Endodermal cell (in vitro differentiated cells): Measurements from ENCODE around the gene NLRP3. TPM values are rescaled to one million over a fixed set of nuclear protein-coding genes. Genes with fewer than 3 reads are reported as not detected.
A peak's percentile ranks its signal among the peaks of the same experiment; 100 is the strongest.

ENCODE experiments used
- DNase-seq: peaks from one replicate; pipeline ENCODE4 v3.0.0-alpha.2; 2017
- H3K27ac ChIP-seq: 2 replicates; pipeline ENCODE4 v1.5.1; 2013; ENCODE audit warnings: mild to moderate bottlenecking, low read depth, low read length, moderate library complexity
- H3K27me3 ChIP-seq: 2 replicates; pipeline ENCODE4 v1.6.1; 2013; ENCODE audit warnings: mild to moderate bottlenecking, low read length, moderate library complexity; ENCODE audit not compliant: insufficient read depth, control insufficient read depth, poor library complexity, severe bottlenecking
- H3K36me3 ChIP-seq: 2 replicates; pipeline ENCODE4 v1.7.0; 2013; ENCODE audit warnings: mild to moderate bottlenecking, low read length, moderate library complexity; ENCODE audit not compliant: control insufficient read depth, insufficient read depth
- H3K4me1 ChIP-seq: one replicate; pipeline ENCODE4 v1.7.0; 2013; ENCODE audit warnings: low read length; ENCODE audit not compliant: control insufficient read depth, insufficient read depth
- H3K4me3 ChIP-seq: 2 replicates; pipeline ENCODE4 v1.5.1; 2013; ENCODE audit warnings: mild to moderate bottlenecking, low read length, moderate library complexity
- H3K9ac ChIP-seq: 2 replicates; pipeline ENCODE4 v1.6.1; 2013; ENCODE audit warnings: mild to moderate bottlenecking, low read length, moderate library complexity; ENCODE audit not compliant: poor library complexity, severe bottlenecking; ENCODE audit errors: extremely low read depth
- H3K9me3 ChIP-seq: 2 replicates; pipeline ENCODE4 v1.6.1; 2013; ENCODE audit warnings: mild to moderate bottlenecking, low read length, moderate library complexity; ENCODE audit not compliant: control insufficient read depth
- H3K27ac Mint-ChIP-seq: 2 replicates; pipeline ENCODE4 v1.8.0; 2020; ENCODE audit warnings: mixed read lengths
- H3K27me3 Mint-ChIP-seq: 2 replicates; pipeline ENCODE4 v1.8.0; 2021; ENCODE audit warnings: mild to moderate bottlenecking, mixed read lengths; ENCODE audit not compliant: insufficient read depth
- H3K36me3 Mint-ChIP-seq: 2 replicates; pipeline ENCODE4 v1.8.0; 2020; ENCODE audit warnings: low read depth, mixed read lengths
- H3K4me1 Mint-ChIP-seq: 2 replicates; pipeline ENCODE4 v1.8.0; 2020; ENCODE audit warnings: mixed read lengths
- H3K4me3 Mint-ChIP-seq: 2 replicates; pipeline ENCODE4 v1.8.0; 2020; ENCODE audit warnings: mild to moderate bottlenecking, moderate library complexity, mixed read lengths
- H3K9me3 Mint-ChIP-seq: 2 replicates; pipeline ENCODE4 v1.8.0; 2020; ENCODE audit warnings: mild to moderate bottlenecking, mixed read lengths
- WGBS, 2 experiments: methylation state at CpG; one replicate each; pipeline versions ENCODE4 v1.1.5 to v1.1.7; 2013; ENCODE audit warnings: missing lambda C conversion rate in 2 of 2, mixed read lengths in 1 of 2; ENCODE audit not compliant: insufficient coverage in 1 of 2, insufficient read length in 1 of 2; 5-methylcytosine and 5-hydroxymethylcytosine counted together
- total RNA-seq, 2 donors: library from RNA; stranded (reverse); fragmentation: NEBNext Ultra II Directional in 1 of 2; extraction: Animal tissue kit (Norgen Biotek cat#: 25700) in 1 of 2; gene quantifications; 2 replicates in 1 of 2; 3 replicates in 1 of 2; pipeline ENCODE4 v1.2.1, GENCODE V29; 2021
- TF ChIP-seq, protein P1 (sequence below): fragments of 200-600 bp; sonication (generic); conservative IDR thresholded peaks from 2 replicates; pipeline ENCODE4 v1.5.0; 2021; ENCODE audit warnings: antibody characterized with exemption, mild to moderate bottlenecking

NLRP3 gene
- total RNA-seq, 2 donors from 2014 or later, result 0.09 TPM; not detected in 1

DNA sequence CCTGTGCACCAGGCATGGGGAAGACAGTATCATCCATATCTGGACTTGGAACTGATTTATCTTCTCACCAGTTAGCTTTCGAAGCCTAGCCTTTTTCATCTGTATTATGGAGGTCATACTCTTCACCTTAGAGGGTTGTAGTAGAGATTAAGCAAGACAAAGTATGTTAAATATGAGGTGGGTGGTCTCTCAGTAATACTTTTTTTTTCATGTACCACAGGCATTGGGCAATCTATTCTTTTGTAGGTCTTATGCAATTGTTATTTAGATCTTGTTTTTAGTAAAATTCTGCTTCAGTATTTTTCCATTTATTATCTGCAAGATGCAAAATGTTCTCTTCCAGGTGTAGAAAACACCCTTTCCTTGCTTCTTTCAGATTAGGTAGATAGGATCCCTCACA is 77.1 kb downstream of the NLRP3 start:
- H3K36me3 Mint-ChIP-seq, result no peaks in the 10 kb centered on the region
- H3K4me3 Mint-ChIP-seq, result no peak overlapping the region
- H3K9me3 Mint-ChIP-seq, result no peaks in the 10 kb centered on the region
- Histone ChIP-seq H3K9ac (no peak overlapping the region), H3K27me3 (no peaks in the 10 kb centered on the region), H3K4me1 (peaks cover 7% of the 10 kb centered on the region), H3K27ac (no peak overlapping the region), H3K9me3 (no peaks in the 10 kb centered on the region), H3K4me3 (no peak overlapping the region), H3K36me3 (no peaks in the 10 kb centered on the region)
- H3K4me1 Mint-ChIP-seq, result peaks cover 17% of the 10 kb centered on the region
- no peak for DNase-seq
- TF ChIP-seq, protein P1, sequence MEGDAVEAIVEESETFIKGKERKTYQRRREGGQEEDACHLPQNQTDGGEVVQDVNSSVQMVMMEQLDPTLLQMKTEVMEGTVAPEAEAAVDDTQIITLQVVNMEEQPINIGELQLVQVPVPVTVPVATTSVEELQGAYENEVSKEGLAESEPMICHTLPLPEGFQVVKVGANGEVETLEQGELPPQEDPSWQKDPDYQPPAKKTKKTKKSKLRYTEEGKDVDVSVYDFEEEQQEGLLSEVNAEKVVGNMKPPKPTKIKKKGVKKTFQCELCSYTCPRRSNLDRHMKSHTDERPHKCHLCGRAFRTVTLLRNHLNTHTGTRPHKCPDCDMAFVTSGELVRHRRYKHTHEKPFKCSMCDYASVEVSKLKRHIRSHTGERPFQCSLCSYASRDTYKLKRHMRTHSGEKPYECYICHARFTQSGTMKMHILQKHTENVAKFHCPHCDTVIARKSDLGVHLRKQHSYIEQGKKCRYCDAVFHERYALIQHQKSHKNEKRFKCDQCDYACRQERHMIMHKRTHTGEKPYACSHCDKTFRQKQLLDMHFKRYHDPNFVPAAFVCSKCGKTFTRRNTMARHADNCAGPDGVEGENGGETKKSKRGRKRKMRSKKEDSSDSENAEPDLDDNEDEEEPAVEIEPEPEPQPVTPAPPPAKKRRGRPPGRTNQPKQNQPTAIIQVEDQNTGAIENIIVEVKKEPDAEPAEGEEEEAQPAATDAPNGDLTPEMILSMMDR, result no peak
- WGBS, 2 experiments, result 92% methylated on average over 1 of the region's 1 CpG; no CpG with 5 or more reads in 1 of the 2 experiments
- no peak overlapping the region for H3K27ac Mint-ChIP-seq
- no peaks in the 10 kb centered on the region for H3K27me3 Mint-ChIP-seq

GRCh38 chr1:247494767-247495166 is 78.8 kb downstream of the NLRP3 start:
- H3K4me3 ChIP-seq, result no peak overlapping the region
- no peak overlapping the region for H3K9ac ChIP-seq
- no peak for DNase-seq
- TF ChIP-seq, protein P1, result no peak
- H3K9me3 Mint-ChIP-seq, result no peaks in the 10 kb centered on the region
- no peak overlapping the region for H3K4me3 Mint-ChIP-seq
- H3K27me3 ChIP-seq, result no peaks in the 10 kb centered on the region
- no peaks in the 10 kb centered on the region for H3K36me3 ChIP-seq
- 86 to 87% methylated on average over 2 of the region's 2 CpGs for WGBS, 2 experiments
- H3K36me3 Mint-ChIP-seq, result no peaks in the 10 kb centered on the region
- H3K27ac ChIP-seq, result no peak overlapping the region
- no peaks in the 10 kb centered on the region for H3K27me3 Mint-ChIP-seq
- no peak overlapping the region for H3K27ac Mint-ChIP-seq
- H3K4me1 ChIP-seq, result peaks cover 7% of the 10 kb centered on the region
- peaks cover 28% of the 10 kb centered on the region for H3K4me1 Mint-ChIP-seq
- no peaks in the 10 kb centered on the region for H3K9me3 ChIP-seq

- Histone ChIP-seq H3K27me3 (no peaks in the 10 kb centered on the region), H3K9ac (no peak overlapping the region), H3K27ac (no peak overlapping the region), H3K36me3 (no peaks in the 10 kb centered on the region), H3K9me3 (no peaks in the 10 kb centered on the region), H3K4me3 (peak overlapping the region; percentile 32), H3K4me1 (peaks cover 7% of the 10 kb centered on the region)
- 83 to 89% methylated on average over 1 to 10 of the region's 10 CpGs for WGBS, 2 experiments
- DNase-seq, result no peak
- Mint-ChIP-seq H3K27ac (no peak overlapping the region), H3K9me3 (no peaks in the 10 kb centered on the region), H3K4me1 (peaks cover 29% of the 10 kb centered on the region), H3K4me3 (no peak overlapping the region), H3K27me3 (no peaks in the 10 kb centered on the region), H3K36me3 (no peaks in the 10 kb centered on the region)
- TF ChIP-seq, protein P1, result no peak
These were observed 80.8 kb downstream of the NLRP3 start for GRCh38 chr1:247496581-247497285.

Other genes starting within 250 kb of the NLRP3 start
- 100 to 1,000 TPM in 1 of 2 donors, 10 to 100 TPM in 1; 93.3 to 101 TPM for gene ZNF124, start 244.2 kb upstream of the NLRP3 start, total RNA-seq
- gene VN1R5, start 160.1 kb upstream of the NLRP3 start, total RNA-seq, result not detected
- 10 to 100 TPM; 63.5 to 65.6 TPM for gene ZNF496, start 84.3 kb upstream of the NLRP3 start, total RNA-seq
- not detected for gene OR2B11, start 41.9 kb downstream of the NLRP3 start, total RNA-seq
- not detected for gene OR2C3, start 120.3 kb downstream of the NLRP3 start, total RNA-seq
- gene GCSAML, start 133.0 kb downstream of the NLRP3 start, total RNA-seq, result not detected
- gene OR2G2, start 172.2 kb downstream of the NLRP3 start, total RNA-seq, result not detected
- gene OR2G3, start 189.4 kb downstream of the NLRP3 start, total RNA-seq, result not detected